Upper lobe of left lung (tissue), 6 donors: ENCODE results near the gene PNPLA7. TPM values are rescaled to one million over a fixed set of nuclear protein-coding genes. Genes with fewer than 3 reads are reported as not detected.
A peak's percentile ranks its signal among the peaks of the same experiment; 100 is the strongest.
"Not testable (repeated sequence)": the region's sequence is repeated elsewhere in the genome, so short reads cannot be mapped to it uniquely, and the experiment has no call there.

Experiments
- ATAC-seq, 2 donors: fragments of 200-7000 bp; cut with Tn5 transposase; one replicate each; pipeline ENCODE4 v1.9.1; 2022; ENCODE audit warnings: mild to moderate bottlenecking in 2 of 2, moderate library complexity in 2 of 2; ENCODE audit not compliant: low FRiP score in 2 of 2
- DNase-seq, 2 donors: peaks; one replicate each; pipeline ENCODE4 v3.0.0-alpha.2; 2019 to 2020
- H3K27ac ChIP-seq, 4 donors: fragments of 200-600 bp; sonication (generic); one replicate each; pipeline ENCODE4 v1.5.1; 2016 to 2019
- H3K27me3 ChIP-seq, 4 donors: fragments of 200-600 bp; sonication (generic); one replicate each; pipeline ENCODE4 v1.5.1; 2017 to 2019
- H3K36me3 ChIP-seq, 4 donors: fragments of 200-600 bp; sonication (generic); one replicate each; pipeline ENCODE4 v1.5.1; 2016 to 2019
- H3K4me1 ChIP-seq, 4 donors: fragments of 200-600 bp; sonication (generic); one replicate each; pipeline ENCODE4 v1.5.1; 2018 to 2019
- H3K4me3 ChIP-seq, 4 donors: fragments of 200-600 bp; sonication (generic); one replicate each; pipeline ENCODE4 v1.5.1; 2017 to 2019; ENCODE audit warnings: mild to moderate bottlenecking in 2 of 4, moderate library complexity in 1 of 4
- H3K9me3 ChIP-seq, 4 donors: fragments of 200-600 bp; sonication (generic); one replicate each; pipeline ENCODE4 v1.5.1; 2018 to 2019
- EP300 ChIP-seq, 4 donors: sonication (generic); formaldehyde crosslinking; IDR thresholded peaks; one replicate each; pipeline ENCODE4 v1.5.1; 2017; ENCODE audit warnings: antibody characterized with exemption in 4 of 4, control low read depth in 2 of 4
- POLR2A ChIP-seq, 4 donors: fragments of 450-650 bp; IDR thresholded peaks; one replicate each; pipeline ENCODE4 v1.5.1; 2016 to 2017; ENCODE audit warnings: antibody characterized with exemption in 4 of 4, mild to moderate bottlenecking in 2 of 4
- POLR2AphosphoS5 ChIP-seq, 2 donors: sonication (generic); formaldehyde crosslinking; IDR thresholded peaks; one replicate each; pipeline ENCODE4 v1.5.1; 2017; ENCODE audit warnings: antibody characterized with exemption in 2 of 2
- WGBS, 2 donors: methylation state at CpG; one replicate each; pipeline ENCODE4 v1.1.5; 2017 to 2018; 5-methylcytosine and 5-hydroxymethylcytosine counted together
- total RNA-seq, 6 donors: library from RNA; depleted of rRNA in 4 of 6; stranded (reverse); fragments of >200 nt in 4 of 6; gene quantifications; one replicate each; pipeline versions ENCODE4 v1.1.0 to v1.2.1, GENCODE V29; 2016 to 2021
- TF ChIP-seq, protein P1 (sequence below), 6 experiments: fragments of 450-650 bp in 4 of 6; fragments of 200-600 bp in 2 of 6; sonication (generic) in 2 of 6; IDR thresholded peaks; one replicate each; pipeline ENCODE4 v1.5.1; 2016 to 2019; ENCODE audit warnings: antibody characterized with exemption in 6 of 6
- donor health status: DM: no; HTN: no; CAD: no; lungs with moderate emphysema.
- donor health status: DM: no; HTN: yes; CAD: no; lungs with severe emphysema.

Gene PNPLA7
- total RNA-seq, 6 donors from 2014 or later: 6.0 to 104 (median 14.0) TPM

DNA sequence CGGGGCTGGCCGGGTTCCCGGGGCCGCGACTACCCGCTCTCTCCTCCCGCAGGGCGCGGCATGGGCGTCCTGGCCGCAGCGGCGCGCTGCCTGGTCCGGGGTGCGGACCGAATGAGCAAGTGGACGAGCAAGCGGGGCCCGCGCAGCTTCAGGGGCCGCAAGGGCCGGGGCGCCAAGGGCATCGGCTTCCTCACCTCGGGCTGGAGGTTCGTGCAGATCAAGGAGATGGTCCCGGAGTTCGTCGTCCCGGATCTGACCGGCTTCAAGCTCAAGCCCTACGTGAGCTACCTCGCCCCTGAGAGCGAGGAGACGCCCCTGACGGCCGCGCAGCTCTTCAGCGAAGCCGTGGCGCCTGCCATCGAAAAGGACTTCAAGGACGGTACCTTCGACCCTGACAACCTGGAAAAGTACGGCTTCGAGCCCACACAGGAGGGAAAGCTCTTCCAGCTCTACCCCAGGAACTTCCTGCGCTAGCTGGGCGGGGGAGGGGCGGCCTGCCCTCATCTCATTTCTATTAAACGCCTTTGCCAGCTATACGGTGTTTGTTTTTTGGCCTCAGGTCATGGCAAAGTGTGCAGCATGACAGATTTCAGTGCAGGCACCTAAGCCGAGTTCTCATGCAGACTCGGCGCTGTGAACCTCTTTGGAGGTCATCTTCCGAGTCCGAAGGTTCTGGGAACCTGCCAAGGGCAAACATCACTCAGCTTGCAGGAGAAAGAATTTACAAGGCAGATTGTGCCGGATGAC, 2.0 kb upstream of the PNPLA7 start:
- Histone ChIP-seq H3K4me1 (peaks cover 12 to 26% (median 16%) of the 10 kb centered on the region in 4 donors), H3K9me3 (no peaks in the 10 kb centered on the region), H3K36me3 (peaks cover 0 to 33% (median 17%) of the 10 kb centered on the region in 4 donors), H3K27me3 (no peaks in the 10 kb centered on the region), H3K4me3 (peak overlapping the region; percentile 75 to 99 (median 93)), H3K27ac (peak overlapping the region; percentile 73 to 89 (median 86))
- 17 to 46% methylated on average over 11 to 48 of the region's 58 CpGs for WGBS, 2 donors
- TF ChIP-seq POLR2AphosphoS5 (IDR thresholded peaks at IDR 0.05): no peak
- TF ChIP-seq POLR2A (IDR thresholded peaks at IDR 0.05): peak in 1 of 4 donors; percentile 2
- peak in 1 of 2 donors; percentile 63 for ATAC-seq
- DNase-seq: peak in 1 of 2 donors; percentile 25

DNA sequence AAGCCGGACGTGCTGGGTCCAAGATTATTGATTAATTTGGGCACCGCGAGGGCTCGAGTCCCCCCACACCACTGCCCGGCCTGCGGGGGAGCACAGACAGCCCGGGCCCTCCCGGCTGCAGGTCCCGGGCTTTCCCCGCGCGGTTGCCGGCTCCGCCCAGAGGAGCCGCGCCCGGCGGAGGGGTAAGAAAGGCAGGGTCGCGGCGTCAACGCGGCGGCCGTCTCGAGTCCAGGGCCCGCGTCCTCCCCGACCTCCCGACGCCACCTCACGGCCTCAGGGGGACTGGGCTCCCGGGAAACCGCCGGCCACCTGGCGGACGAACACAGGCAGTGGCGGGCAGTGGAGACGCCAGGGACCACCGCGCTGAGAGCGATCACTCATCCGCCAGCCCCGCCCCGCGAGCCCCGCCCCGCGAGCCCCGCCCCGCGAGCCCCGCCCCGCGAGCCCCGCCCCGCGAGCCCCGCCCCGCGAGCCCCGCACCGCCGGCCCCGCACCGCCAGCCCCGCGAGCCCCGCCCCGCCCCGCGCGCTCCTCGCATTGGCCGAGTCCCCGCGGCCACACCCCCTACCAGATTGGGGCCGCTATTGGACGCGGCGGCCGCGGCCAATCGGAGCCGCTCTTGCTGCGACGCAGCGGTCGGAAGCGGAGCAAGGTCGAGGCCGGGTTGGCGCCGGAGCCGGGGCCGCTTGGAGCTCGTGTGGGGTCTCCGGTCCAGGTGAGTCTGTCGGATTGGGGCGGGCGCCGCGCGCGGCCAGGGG, 1.2 kb upstream of the PNPLA7 start, which contains the start of gene MRPL41:
TSS of gene MRPL41 (plus strand) at position 616 of the 758 bp plus-strand sequence. CDS start 203 bp downstream, outside the sequence.
- TF ChIP-seq POLR2A (IDR thresholded peaks at IDR 0.05) (peak in 2 of 4 donors; percentile 61 to 88), POLR2AphosphoS5 (IDR thresholded peaks at IDR 0.05) (peak; percentile 72 to 83), EP300 (IDR thresholded peaks at IDR 0.05) (no peak)
- TF ChIP-seq, protein P1, sequence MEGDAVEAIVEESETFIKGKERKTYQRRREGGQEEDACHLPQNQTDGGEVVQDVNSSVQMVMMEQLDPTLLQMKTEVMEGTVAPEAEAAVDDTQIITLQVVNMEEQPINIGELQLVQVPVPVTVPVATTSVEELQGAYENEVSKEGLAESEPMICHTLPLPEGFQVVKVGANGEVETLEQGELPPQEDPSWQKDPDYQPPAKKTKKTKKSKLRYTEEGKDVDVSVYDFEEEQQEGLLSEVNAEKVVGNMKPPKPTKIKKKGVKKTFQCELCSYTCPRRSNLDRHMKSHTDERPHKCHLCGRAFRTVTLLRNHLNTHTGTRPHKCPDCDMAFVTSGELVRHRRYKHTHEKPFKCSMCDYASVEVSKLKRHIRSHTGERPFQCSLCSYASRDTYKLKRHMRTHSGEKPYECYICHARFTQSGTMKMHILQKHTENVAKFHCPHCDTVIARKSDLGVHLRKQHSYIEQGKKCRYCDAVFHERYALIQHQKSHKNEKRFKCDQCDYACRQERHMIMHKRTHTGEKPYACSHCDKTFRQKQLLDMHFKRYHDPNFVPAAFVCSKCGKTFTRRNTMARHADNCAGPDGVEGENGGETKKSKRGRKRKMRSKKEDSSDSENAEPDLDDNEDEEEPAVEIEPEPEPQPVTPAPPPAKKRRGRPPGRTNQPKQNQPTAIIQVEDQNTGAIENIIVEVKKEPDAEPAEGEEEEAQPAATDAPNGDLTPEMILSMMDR (IDR thresholded peaks at IDR 0.05): peak; percentile 55 to 84 (median 72)
- DNase-seq: peak; percentile 94 to 99
- H3K9me3 ChIP-seq: no peaks in the 10 kb centered on the region
- ATAC-seq: peak; percentile 89 to 94
- H3K27ac ChIP-seq: peak within 1 kb of the TSS; percentile 80 to 91 (median 89)
- H3K36me3 ChIP-seq: peaks cover 0 to 26% (median 15%) of the 10 kb centered on the region in 4 donors
- H3K4me3 ChIP-seq: peak within 1 kb of the TSS; percentile 87 to 99 (median 93)
- 0 to 2% methylated on average over 3 to 20 of the region's 106 CpGs for WGBS, 2 donors
- peaks cover 12 to 26% (median 16%) of the 10 kb centered on the region in 4 donors for H3K4me1 ChIP-seq
- H3K27me3 ChIP-seq: no peaks in the 10 kb centered on the region

DNA sequence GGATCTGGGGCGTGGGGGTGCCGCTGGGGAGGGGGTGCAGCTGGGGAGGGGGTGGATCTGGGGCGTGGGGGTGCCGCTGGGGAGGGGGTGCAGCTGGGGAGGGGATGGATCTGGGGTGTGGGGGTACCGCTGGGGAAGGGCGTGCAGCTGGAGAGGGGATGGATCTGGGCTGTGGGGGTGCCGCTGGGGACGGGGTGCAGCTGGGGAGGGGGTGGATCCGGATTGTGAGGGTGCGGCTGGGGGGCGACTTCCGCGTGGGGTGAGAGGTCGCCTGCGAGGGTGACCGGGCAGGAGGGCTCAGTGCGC, 709 bp upstream of the PNPLA7 start:
- H3K4me1 ChIP-seq: peaks cover 12 to 26% (median 16%) of the 10 kb centered on the region in 4 donors
- not testable (repeated sequence) for ATAC-seq

DNA sequence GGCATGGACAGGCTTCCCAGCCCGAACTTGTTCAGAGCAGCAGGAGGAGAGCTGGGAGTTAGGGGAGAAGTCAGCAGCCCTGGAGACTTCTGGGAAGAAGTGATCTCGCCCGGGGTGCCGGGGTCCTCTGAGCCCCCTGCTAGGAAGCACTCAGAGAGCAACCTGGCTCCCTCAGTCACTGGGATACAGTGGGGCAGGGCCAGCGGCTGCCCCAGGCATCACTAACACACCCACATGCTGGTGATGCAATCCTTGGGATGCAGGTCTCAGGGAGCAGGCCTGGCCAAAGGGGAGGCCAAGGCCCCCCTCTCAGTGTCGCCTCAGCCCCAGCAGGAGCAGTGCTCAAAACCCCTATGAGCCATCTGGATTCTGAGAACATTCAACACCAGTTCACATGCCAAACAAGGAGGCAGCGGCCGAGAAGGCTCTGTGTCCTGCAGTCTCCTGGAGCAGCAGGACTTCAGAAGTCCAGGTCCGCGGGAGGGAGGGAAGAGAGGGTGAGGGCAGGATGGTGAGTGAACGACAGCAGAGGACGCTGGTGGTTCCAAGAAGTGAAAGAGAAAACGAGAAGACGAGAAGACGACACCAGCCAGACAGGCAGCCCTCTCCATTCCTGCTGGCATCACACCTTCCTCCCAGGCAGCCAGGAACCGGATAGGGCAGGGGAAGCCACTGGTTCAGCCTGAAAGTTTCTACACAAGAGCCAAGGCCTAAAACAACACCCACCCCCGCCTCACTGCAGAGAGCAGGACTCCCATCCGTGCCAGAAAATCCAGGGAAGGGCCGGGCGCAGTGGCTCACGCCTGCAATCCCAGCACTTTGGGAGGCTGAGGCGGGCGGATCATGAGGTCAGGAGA, 2.3 kb downstream of the PNPLA7 start:
- Histone ChIP-seq H3K4me3 (no peak overlapping the region), H3K27ac (no peak overlapping the region), H3K9me3 (no peaks in the 10 kb centered on the region), H3K27me3 (no peaks in the 10 kb centered on the region), H3K4me1 (peaks cover 12 to 26% (median 16%) of the 10 kb centered on the region in 4 donors), H3K36me3 (peaks cover 0 to 2% (median 0%) of the 10 kb centered on the region in 4 donors)
- ATAC-seq (no peak), DNase-seq (no peak)
- WGBS, 2 donors: 81 to 89% methylated on average over 20 to 21 of the region's 23 CpGs
- TF ChIP-seq EP300 (IDR thresholded peaks at IDR 0.05) (no peak), POLR2AphosphoS5 (IDR thresholded peaks at IDR 0.05) (no peak), POLR2A (IDR thresholded peaks at IDR 0.05) (no peak)
- TF ChIP-seq, protein P1 (IDR thresholded peaks at IDR 0.05): no peak

More for the DNA sequence above, 709 bp upstream of the PNPLA7 start:
- peaks cover 0 to 20% (median 10%) of the 10 kb centered on the region in 4 donors for H3K36me3 ChIP-seq
- WGBS, 2 donors: 0 to 1% methylated on average over 11 to 13 of the region's 17 CpGs
- not testable (repeated sequence) for DNase-seq, H3K27me3 ChIP-seq, H3K9me3 ChIP-seq
- H3K27ac ChIP-seq: peak overlapping the region; percentile 80 to 91 (median 89)
- H3K4me3 ChIP-seq: peak overlapping the region; percentile 87 to 99 (median 93)

DNA sequence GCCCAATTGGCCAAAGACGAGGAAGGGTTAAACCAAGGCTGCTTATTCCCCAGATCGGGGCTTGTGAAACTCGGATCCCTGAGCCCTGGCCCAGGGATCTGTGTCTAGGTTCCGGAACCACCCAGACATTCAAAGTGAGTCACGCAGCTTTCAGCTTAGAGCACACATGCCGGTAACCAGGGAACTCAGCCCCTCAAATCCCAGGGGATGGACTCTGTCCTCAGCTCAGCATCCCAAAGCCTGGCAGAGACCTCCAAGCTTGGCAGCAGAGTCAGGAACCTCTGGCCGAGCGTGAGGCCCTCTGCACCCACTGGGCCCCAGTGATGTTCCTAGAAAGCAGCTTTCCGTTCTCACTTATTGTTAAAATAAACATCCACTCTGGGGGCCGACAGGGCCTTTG, 5.1 kb downstream of the PNPLA7 start:
- Histone ChIP-seq H3K4me3 (no peak overlapping the region), H3K9me3 (no peaks in the 10 kb centered on the region), H3K36me3 (peaks cover 0 to 12% (median 4%) of the 10 kb centered on the region in 4 donors), H3K27me3 (no peaks in the 10 kb centered on the region), H3K27ac (no peak overlapping the region), H3K4me1 (peaks cover 4 to 7% (median 6%) of the 10 kb centered on the region in 4 donors)
- ATAC-seq (peak in 1 of 2 donors; percentile 49), DNase-seq (no peak)
- whole genome bisulfite sequencing, 2 donors: 79 to 85% methylated on average over 7 to 10 of the region's 10 CpGs
- no peak for TF ChIP-seq POLR2A (IDR thresholded peaks at IDR 0.05)
- no peak for TF ChIP-seq POLR2AphosphoS5 (IDR thresholded peaks at IDR 0.05)
- TF ChIP-seq, protein P1 (IDR thresholded peaks at IDR 0.05): no peak
- no peak for TF ChIP-seq EP300 (IDR thresholded peaks at IDR 0.05)
